Measurements from ENCODE around the gene STK11IP.

The STK11IP gene

GRCh38 chr2:219607931-219608330, 10.3 kb downstream of the STK11IP start:
- peaks cover 4 to 68% of the 10 kb centered on the region in 2 experiments; a peak in 2 of 3 replicates for H3K36me3 ChIP-seq (ENCODE audit: control insufficient read depth in 2 of 2, insufficient read depth in 1 of 2, low read length in 2 of 2)
- POLR2A ChIA-PET, result interaction anchor here (1.0 kb wide), 1 partner anchor 10 kb away, joined by 3 read pairs; no protein-coding TSS in a partner anchor
- no peak overlapping the region for H3K27ac ChIP-seq (ENCODE audit: extremely low read depth, low read depth, low read length)
- no peak overlapping the region for H3K4me3 ChIP-seq (ENCODE audit: low read depth, low read length)
- CTCF ChIA-PET, result interaction anchor here (0.7 to 0.8 kb wide), 2 partner anchors 76 to 99 kb away, joined by 3 read pairs; no protein-coding TSS in a partner anchor
- TF ChIP-seq ZFP37 (tag by site-specific recombination; IDR thresholded peaks at IDR 0.05) (no peak), ZNF391 (tag by site-specific recombination; IDR thresholded peaks at IDR 0.05; ENCODE audit: borderline replicate concordance, low read depth) (no peak), BCL11A (tag by site-specific recombination; IDR thresholded peaks at IDR 0.05; ENCODE audit: low read depth) (no peak), KLF17 (tag by site-specific recombination; IDR thresholded peaks at IDR 0.05) (no peak), ZNF623 (tag by site-specific recombination; IDR thresholded peaks at IDR 0.05) (no peak), ZXDB (tag by site-specific recombination; IDR thresholded peaks at IDR 0.05) (no peak), ZNF791 (tag by site-specific recombination; IDR thresholded peaks at IDR 0.05) (no peak), ZNF266 (tag by site-specific recombination; IDR thresholded peaks at IDR 0.05; ENCODE audit: low read depth) (no peak), ZNF140 (tag by site-specific recombination; IDR thresholded peaks at IDR 0.05) (no peak), ZBTB44 (tag by site-specific recombination; IDR thresholded peaks at IDR 0.05) (no peak)
- H3K9me3 ChIP-seq (ENCODE audit: control insufficient read depth, insufficient read depth, low read depth, low read length), result no peaks in the 10 kb centered on the region
- H3K4me1 ChIP-seq (ENCODE audit: control insufficient read depth, insufficient read depth, low read length), result no peaks in the 10 kb centered on the region

GRCh38 chr2:219608399-219608964, 10.8 kb downstream of the STK11IP start:
- peaks cover 4 to 68% of the 10 kb centered on the region in 2 experiments; a peak in 2 of 3 replicates for H3K36me3 ChIP-seq (ENCODE audit: control insufficient read depth in 2 of 2, insufficient read depth in 1 of 2, low read length in 2 of 2)
- CTCF ChIA-PET, result no interaction called here

More at GRCh38 chr2:219608399-219608964, 10.8 kb downstream of the STK11IP start:
- TF ChIP-seq ZNF211 (tag by site-specific recombination; IDR thresholded peaks at IDR 0.05; ENCODE audit: low read depth) (no peak), ZBTB17 (tag by site-specific recombination; IDR thresholded peaks at IDR 0.05) (no peak), GFI1B (tag by site-specific recombination; IDR thresholded peaks at IDR 0.05) (no peak), ZNF571 (tag by site-specific recombination; IDR thresholded peaks at IDR 0.05) (no peak), HIC1 (tag by site-specific recombination; IDR thresholded peaks at IDR 0.05) (no peak), MEIS1 (CRISPR knock-in tag; IDR thresholded peaks at IDR 0.05; ENCODE audit: borderline replicate concordance) (no peak), ZNF549 (tag by site-specific recombination; IDR thresholded peaks at IDR 0.05) (no peak), ZBTB26 (tag by site-specific recombination; optimal IDR thresholded peaks at IDR 0.05) (no peak), ZNF555 (tag by site-specific recombination; conservative IDR thresholded peaks at IDR 0.05) (no peak), ZNF394 (tag by site-specific recombination; IDR thresholded peaks at IDR 0.05; ENCODE audit: borderline replicate concordance) (no peak), ZNF664 (tag by site-specific recombination; IDR thresholded peaks at IDR 0.05) (no peak), ZNF184 (tag by site-specific recombination; IDR thresholded peaks at IDR 0.05) (no peak), BCL11A (tag by site-specific recombination; IDR thresholded peaks at IDR 0.05; ENCODE audit: low read depth) (no peak)
- no peaks in the 10 kb centered on the region for H3K9me3 ChIP-seq (ENCODE audit: control insufficient read depth, insufficient read depth, low read depth, low read length)
- no peaks in the 10 kb centered on the region for H3K4me1 ChIP-seq (ENCODE audit: control insufficient read depth, insufficient read depth, low read length)
- POLR2A ChIA-PET, result no interaction called here
- H3K4me3 ChIP-seq (ENCODE audit: low read depth, low read length), result no peak overlapping the region
- no peak overlapping the region for H3K27ac ChIP-seq (ENCODE audit: extremely low read depth, low read depth, low read length)

Measured in HEK293 (cell line).